ENCODE measurements around the gene WHRN. TPM values are rescaled to one million over a fixed set of nuclear protein-coding genes. Genes with fewer than 3 reads are reported as not detected.

Gene WHRN
- total and polyA plus RNA-seq, 2 donors from 2014 or later, result 4.4 to 14.8 TPM

GRCh38 chr9:114513959-114514267 is 8.6 kb upstream of the WHRN start:
- FAIRE-seq, result no peak
- no peak overlapping the region for H3K9ac ChIP-seq (ENCODE audit: low read length in 3 of 3)
- no peaks in the 10 kb centered on the region for H3K36me3 ChIP-seq (ENCODE audit: control insufficient read depth in 2 of 3, insufficient read depth in 3 of 3, low read length in 3 of 3)
- TF ChIP-seq, protein P1, sequence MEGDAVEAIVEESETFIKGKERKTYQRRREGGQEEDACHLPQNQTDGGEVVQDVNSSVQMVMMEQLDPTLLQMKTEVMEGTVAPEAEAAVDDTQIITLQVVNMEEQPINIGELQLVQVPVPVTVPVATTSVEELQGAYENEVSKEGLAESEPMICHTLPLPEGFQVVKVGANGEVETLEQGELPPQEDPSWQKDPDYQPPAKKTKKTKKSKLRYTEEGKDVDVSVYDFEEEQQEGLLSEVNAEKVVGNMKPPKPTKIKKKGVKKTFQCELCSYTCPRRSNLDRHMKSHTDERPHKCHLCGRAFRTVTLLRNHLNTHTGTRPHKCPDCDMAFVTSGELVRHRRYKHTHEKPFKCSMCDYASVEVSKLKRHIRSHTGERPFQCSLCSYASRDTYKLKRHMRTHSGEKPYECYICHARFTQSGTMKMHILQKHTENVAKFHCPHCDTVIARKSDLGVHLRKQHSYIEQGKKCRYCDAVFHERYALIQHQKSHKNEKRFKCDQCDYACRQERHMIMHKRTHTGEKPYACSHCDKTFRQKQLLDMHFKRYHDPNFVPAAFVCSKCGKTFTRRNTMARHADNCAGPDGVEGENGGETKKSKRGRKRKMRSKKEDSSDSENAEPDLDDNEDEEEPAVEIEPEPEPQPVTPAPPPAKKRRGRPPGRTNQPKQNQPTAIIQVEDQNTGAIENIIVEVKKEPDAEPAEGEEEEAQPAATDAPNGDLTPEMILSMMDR (IDR thresholded peaks at IDR 0.05; ENCODE audit: borderline replicate concordance, extremely low read depth, insufficient read depth), result no peak
- H3K27ac ChIP-seq (ENCODE audit: low read depth in 2 of 2, low read length in 2 of 2), result no peak overlapping the region
- no peaks in the 10 kb centered on the region for H3K4me1 ChIP-seq (ENCODE audit: control insufficient read depth in 2 of 3, insufficient read depth in 2 of 3, low read depth in 1 of 3, low read length in 3 of 3)
- no peaks in the 10 kb centered on the region for H3K9me3 ChIP-seq (ENCODE audit: control insufficient read depth in 2 of 3, insufficient read depth in 1 of 3, low read length in 3 of 3)
- no peak for DNase-seq
- no peaks in the 10 kb centered on the region for H3K27me3 ChIP-seq (ENCODE audit: control insufficient read depth, insufficient read depth, low read length)
- intact Hi-C loops (cut with DNase I), result no loop called here
- H3K4me3 ChIP-seq (ENCODE audit: low read length in 3 of 3), result no peak overlapping the region

DNA sequence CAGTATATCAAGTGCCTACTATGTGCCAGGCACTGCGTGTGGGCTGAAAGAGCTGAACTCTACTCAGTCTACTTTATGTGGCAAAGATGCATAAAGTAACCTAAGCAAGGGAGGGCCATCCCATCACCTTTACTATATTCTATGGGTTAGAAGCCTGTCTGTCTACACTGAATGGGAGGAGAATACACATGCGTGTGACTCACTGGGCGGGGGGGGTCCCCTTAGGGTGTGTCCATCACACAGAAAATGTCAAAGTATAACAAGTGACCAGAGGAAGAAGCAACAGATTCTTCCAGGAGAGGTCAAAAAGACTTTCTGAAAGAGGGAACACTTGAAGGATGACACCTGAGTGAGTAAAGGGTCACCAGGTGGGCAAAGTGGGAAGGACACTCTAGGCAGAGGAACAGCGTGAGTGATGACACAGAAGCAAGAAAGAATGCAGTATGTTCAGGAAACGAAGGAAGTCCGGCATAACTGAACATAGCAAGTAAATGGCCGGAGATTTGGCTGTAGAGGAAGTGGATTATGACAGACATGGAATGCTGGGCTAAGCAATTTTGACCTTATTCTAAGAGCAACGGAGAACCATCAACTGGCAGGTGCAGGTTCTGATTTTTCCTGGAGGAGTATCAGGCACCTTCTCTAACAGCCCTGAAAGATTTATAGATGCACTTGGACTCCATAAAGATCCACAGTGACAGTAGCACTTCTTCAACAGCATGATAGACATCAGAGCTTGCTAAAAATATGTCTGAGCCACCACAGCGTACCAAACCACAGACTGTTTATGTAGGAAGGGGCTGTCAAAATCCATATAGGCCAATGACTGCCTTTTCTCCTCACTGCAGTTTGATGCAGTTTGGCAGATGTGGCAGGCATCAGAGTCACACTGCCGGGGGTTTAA is 8.0 kb upstream of the WHRN start:
- H3K36me3 ChIP-seq (ENCODE audit: control insufficient read depth in 2 of 3, insufficient read depth in 3 of 3, low read length in 3 of 3), result no peaks in the 10 kb centered on the region
- DNase-seq, result no peak
- no peak overlapping the region for H3K4me3 ChIP-seq (ENCODE audit: low read length in 3 of 3)
- no peaks in the 10 kb centered on the region for H3K4me1 ChIP-seq (ENCODE audit: control insufficient read depth in 2 of 3, insufficient read depth in 2 of 3, low read depth in 1 of 3, low read length in 3 of 3)
- no peak overlapping the region for H3K27ac ChIP-seq (ENCODE audit: low read depth in 2 of 2, low read length in 2 of 2)
- H3K9ac ChIP-seq (ENCODE audit: low read length in 3 of 3), result no peak overlapping the region
- TF ChIP-seq, protein P1 (IDR thresholded peaks at IDR 0.05; ENCODE audit: borderline replicate concordance, extremely low read depth, insufficient read depth), result no peak
- H3K27me3 ChIP-seq (ENCODE audit: control insufficient read depth, insufficient read depth, low read length), result no peaks in the 10 kb centered on the region
- no peak for FAIRE-seq
- H3K9me3 ChIP-seq (ENCODE audit: control insufficient read depth in 2 of 3, insufficient read depth in 1 of 3, low read length in 3 of 3), result no peaks in the 10 kb centered on the region
- intact Hi-C loops (cut with DNase I), result no loop called here

- no peaks in the 10 kb centered on the region for H3K4me1 ChIP-seq (ENCODE audit: control insufficient read depth in 2 of 3, insufficient read depth in 2 of 3, low read depth in 1 of 3, low read length in 3 of 3)
- DNase-seq, result no peak
- H3K27me3 ChIP-seq (ENCODE audit: control insufficient read depth, insufficient read depth, low read length), result no peaks in the 10 kb centered on the region
- H3K4me3 ChIP-seq (ENCODE audit: low read length in 3 of 3), result no peak overlapping the region
- no peak overlapping the region for H3K27ac ChIP-seq (ENCODE audit: low read depth in 2 of 2, low read length in 2 of 2)
- TF ChIP-seq, protein P1 (IDR thresholded peaks at IDR 0.05; ENCODE audit: borderline replicate concordance, extremely low read depth, insufficient read depth), result no peak
- intact Hi-C loops (cut with DNase I), result no loop called here
- no peaks in the 10 kb centered on the region for H3K9me3 ChIP-seq (ENCODE audit: control insufficient read depth in 2 of 3, insufficient read depth in 1 of 3, low read length in 3 of 3)
- no peak for FAIRE-seq
- no peak overlapping the region for H3K9ac ChIP-seq (ENCODE audit: low read length in 3 of 3)
- H3K36me3 ChIP-seq (ENCODE audit: control insufficient read depth in 2 of 3, insufficient read depth in 3 of 3, low read length in 3 of 3), result no peaks in the 10 kb centered on the region
These were observed 7.0 kb upstream of the WHRN start for GRCh38 chr9:114511978-114512874.

All from kidney (tissue), 14 donors.